HepG2 (cell line): Measurements from ENCODE around the gene KLF3. TPM values are rescaled to one million over a fixed set of nuclear protein-coding genes. Genes with fewer than 3 reads are reported as not detected.
A peak's percentile ranks its signal among the peaks of the same experiment; 100 is the strongest.

Experiments
- ADNP ChIP-seq: sonication (generic); formaldehyde crosslinking; IDR thresholded peaks from 2 replicates; pipeline ENCODE4 v1.4.0; 2020; ENCODE audit warnings: missing genetic modification reagents
- BCL6 ChIP-seq: IDR thresholded peaks from 2 replicates; pipeline ENCODE4 v1.6.1; 2016; ENCODE audit warnings: missing genetic modification reagents, missing compliant biosample characterization
- CREM ChIP-seq, 2 experiments: sonication (generic) in 1 of 2; formaldehyde crosslinking in 1 of 2; IDR thresholded peaks; 2 replicates each; pipeline versions ENCODE4 v1.4.0 to v1.6.1; 2016 to 2020; ENCODE audit warnings: antibody characterized with exemption in 1 of 2, mild to moderate bottlenecking in 1 of 2, missing genetic modification reagents in 1 of 2
- GATAD1 ChIP-seq: IDR thresholded peaks from 2 replicates; pipeline ENCODE4 v1.6.1; 2016; ENCODE audit warnings: missing genetic modification reagents, missing compliant biosample characterization
- HNRNPLL ChIP-seq: fragments of 200-400 bp; formaldehyde crosslinking; IDR thresholded peaks from 2 replicates; pipeline ENCODE4 v1.6.1; 2017; ENCODE audit warnings: mild to moderate bottlenecking, low read depth, low read length; ENCODE audit not compliant: poor library complexity, severe bottlenecking
- ISL2 ChIP-seq: sonication (generic); formaldehyde crosslinking; IDR thresholded peaks from 2 replicates; pipeline ENCODE4 v1.5.0; 2020; ENCODE audit warnings: missing genetic modification reagents
- NFE2 ChIP-seq: sonication (generic); formaldehyde crosslinking; IDR thresholded peaks from 2 replicates; pipeline ENCODE4 v1.4.0; 2020; ENCODE audit warnings: missing genetic modification reagents
- PAF1 ChIP-seq: IDR thresholded peaks from 2 replicates; pipeline ENCODE4 v1.6.1; 2016; ENCODE audit warnings: missing genetic modification reagents, missing compliant biosample characterization
- PCBP1 ChIP-seq: fragments of 200-400 bp; formaldehyde crosslinking; IDR thresholded peaks from 2 replicates; pipeline ENCODE4 v1.6.1; 2017; ENCODE audit warnings: mild to moderate bottlenecking, low read depth, low read length, borderline replicate concordance
- POLR2A ChIP-seq, 2 experiments: IDR thresholded peaks; 2 replicates each; pipeline ENCODE4 v1.6.1; 2011; ENCODE audit warnings: low read depth in 2 of 2, low read length in 2 of 2, mild to moderate bottlenecking in 1 of 2, moderate library complexity in 1 of 2; ENCODE audit not compliant: insufficient read depth in 1 of 2
- PRPF4 ChIP-seq: fragments of 200-400 bp; formaldehyde crosslinking; IDR thresholded peaks from 2 replicates; pipeline ENCODE4 v1.6.1; 2016; ENCODE audit warnings: low read length, low read depth; ENCODE audit not compliant: poor library complexity, severe bottlenecking
- RFX3 ChIP-seq: IDR thresholded peaks from 2 replicates; pipeline ENCODE4 v1.6.1; 2016; ENCODE audit warnings: missing biosample characterization, missing genetic modification reagents
- SIN3B ChIP-seq: fragments of 150-350 bp; IDR thresholded peaks from 2 replicates; pipeline ENCODE4 v1.6.1; 2014; ENCODE audit warnings: low read length
- SMC3 ChIP-seq: IDR thresholded peaks from 2 replicates; pipeline ENCODE4 v1.6.1; 2011; ENCODE audit warnings: low read length, improper control_type of control experiment
- SP1 ChIP-seq, 2 experiments: fragments of 450-650 bp in 1 of 2; sonication (generic) in 1 of 2; formaldehyde crosslinking in 1 of 2; IDR thresholded peaks; 2 replicates each; pipeline versions ENCODE4 v1.4.0 to v1.6.1; 2016 to 2020; ENCODE audit warnings: missing genetic modification reagents in 1 of 2
- SRSF4 ChIP-seq: fragments of 200-400 bp; formaldehyde crosslinking; IDR thresholded peaks from one replicate; pipeline ENCODE4 v1.6.1; 2018; ENCODE audit warnings: mild to moderate bottlenecking, low read depth, low read length, moderate library complexity; ENCODE audit not compliant: poor library complexity, severe bottlenecking
- ZNF317 ChIP-seq: sonication (generic); formaldehyde crosslinking; IDR thresholded peaks from 2 replicates; pipeline ENCODE4 v1.5.0; 2020; ENCODE audit warnings: mild to moderate bottlenecking, missing genetic modification reagents
- ZNF557 ChIP-seq: sonication (generic); formaldehyde crosslinking; IDR thresholded peaks from 2 replicates; pipeline ENCODE4 v1.4.0; 2020; ENCODE audit warnings: missing genetic modification reagents
- ZNF740 ChIP-seq: sonication (generic); formaldehyde crosslinking; IDR thresholded peaks from 2 replicates; pipeline ENCODE4 v1.4.0; 2020; ENCODE audit warnings: missing genetic modification reagents
- ZNF768 ChIP-seq: sonication (generic); formaldehyde crosslinking; IDR thresholded peaks from 2 replicates; pipeline ENCODE4 v1.4.0; 2020; ENCODE audit warnings: missing genetic modification reagents
- ZNF773 ChIP-seq: sonication (generic); formaldehyde crosslinking; IDR thresholded peaks from 2 replicates; pipeline ENCODE4 v1.4.0; 2020; ENCODE audit warnings: missing genetic modification reagents, borderline replicate concordance
- ZSCAN5A ChIP-seq: sonication (generic); formaldehyde crosslinking; IDR thresholded peaks from 2 replicates; pipeline ENCODE4 v1.8.0; 2022; ENCODE audit warnings: mild to moderate bottlenecking, missing genetic modification reagents, borderline replicate concordance
- polyA plus RNA-seq, 8 experiments: library from polyadenylated mRNA; depleted of rRNA in 3 of 8; stranded (reverse) in 7 of 8; unstranded in 1 of 8; fragments of >200 nt; fragmentation: Illumina TruSeq in 4 of 8; extraction: Trizol in 4 of 8; gene quantifications; 2 replicates each; pipeline versions ENCODE4 v1.2.1 to v1.2.3, GENCODE V29; 2011 to 2016; ENCODE audit warnings: low read depth in 4 of 8, missing spikeins in 1 of 8, mixed read lengths in 1 of 8; ENCODE audit not compliant: insufficient read depth in 1 of 8
- total RNA-seq, 5 experiments: library from RNA; depleted of rRNA; stranded (reverse); fragments of >200 nt; fragmentation: Illumina TruSeq; extraction: Trizol; gene quantifications; 2 replicates each; pipeline ENCODE4 v1.2.3, GENCODE V29; 2016; ENCODE audit warnings: low read depth in 1 of 5
- TF ChIP-seq, protein P1 (sequence below), 2 experiments: sonication (generic) in 1 of 2; formaldehyde crosslinking in 1 of 2; IDR thresholded peaks; 2 replicates each; pipeline versions ENCODE4 v1.4.0 to v1.6.1; 2018 to 2020; ENCODE audit warnings: missing genetic modification reagents in 2 of 2, borderline replicate concordance in 1 of 2, low read depth in 1 of 2, mild to moderate bottlenecking in 1 of 2, missing biosample characterization in 1 of 2
- TF ChIP-seq, protein P2 (sequence below): sonication (generic); formaldehyde crosslinking; IDR thresholded peaks from 2 replicates; pipeline ENCODE4 v1.8.0; 2022; ENCODE audit warnings: missing genetic modification reagents, mild to moderate bottlenecking, inconsistent platforms, borderline replicate concordance

KLF3 gene
- total and polyA plus RNA-seq, 2 of the 13 experiments (the other 11 are each of a cell fraction or from before 2014, with no cell fraction given), result 29.1 to 37.8 TPM

GRCh38 chr4:38663801-38664705, at the start of gene KLF3 (continued):
- TF ChIP-seq SRSF4 (no peak), ZNF773 (CRISPR knock-in tag) (no peak), ZNF317 (CRISPR knock-in tag) (no peak), ISL2 (0 out of 2 replicates have a peak, but pooled peaks have one; percentile 11), PAF1 (CRISPR knock-in tag) (no peak), ZSCAN5A (CRISPR knock-in tag) (no peak), SMC3 (no peak), CREM (IDR thresholded peaks at IDR 0.05) (no peak), CREM (CRISPR knock-in tag; IDR thresholded peaks at IDR 0.05) (no peak), SP1 (IDR thresholded peaks at IDR 0.05) (no peak), SP1 (CRISPR knock-in tag; IDR thresholded peaks at IDR 0.05) (0 out of 2 replicates have a peak, but pooled peaks have one; percentile 17), ADNP (CRISPR knock-in tag) (no peak), POLR2A (IDR thresholded peaks at IDR 0.05; ENCODE audit: insufficient read depth in 1 of 2, low read depth in 2 of 2, low read length in 2 of 2) (peak; percentile 44 to 71; a peak in 3 of 4 replicates), RFX3 (no peak), HNRNPLL (peak; percentile 61), ZNF768 (CRISPR knock-in tag) (0 out of 2 replicates have a peak, but pooled peaks have one; percentile 6), GATAD1 (CRISPR knock-in tag) (no peak), BCL6 (CRISPR knock-in tag) (peak; percentile 12; the same call in 1 of the 2 replicates), ZNF740 (CRISPR knock-in tag) (no peak), NFE2 (CRISPR knock-in tag) (no peak), PCBP1 (0 out of 2 replicates have a peak, but pooled peaks have one; percentile 11), PRPF4 (no peak), ZNF557 (no peak), SIN3B (no peak)
- TF ChIP-seq, protein P1, sequence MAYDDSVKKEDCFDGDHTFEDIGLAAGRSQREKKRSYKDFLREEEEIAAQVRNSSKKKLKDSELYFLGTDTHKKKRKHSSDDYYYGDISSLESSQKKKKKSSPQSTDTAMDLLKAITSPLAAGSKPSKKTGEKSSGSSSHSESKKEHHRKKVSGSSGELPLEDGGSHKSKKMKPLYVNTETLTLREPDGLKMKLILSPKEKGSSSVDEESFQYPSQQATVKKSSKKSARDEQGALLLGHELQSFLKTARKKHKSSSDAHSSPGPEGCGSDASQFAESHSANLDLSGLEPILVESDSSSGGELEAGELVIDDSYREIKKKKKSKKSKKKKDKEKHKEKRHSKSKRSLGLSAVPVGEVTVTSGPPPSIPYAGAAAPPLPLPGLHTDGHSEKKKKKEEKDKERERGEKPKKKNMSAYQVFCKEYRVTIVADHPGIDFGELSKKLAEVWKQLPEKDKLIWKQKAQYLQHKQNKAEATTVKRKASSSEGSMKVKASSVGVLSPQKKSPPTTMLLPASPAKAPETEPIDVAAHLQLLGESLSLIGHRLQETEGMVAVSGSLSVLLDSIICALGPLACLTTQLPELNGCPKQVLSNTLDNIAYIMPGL (CRISPR knock-in tag; IDR thresholded peaks at IDR 0.05; ENCODE audit: borderline replicate concordance in 1 of 2, low read depth in 1 of 2), result 0 out of 4 replicates have a peak, but pooled peaks of 1 of the 2 experiments have one; percentile 7
- TF ChIP-seq, protein P2, sequence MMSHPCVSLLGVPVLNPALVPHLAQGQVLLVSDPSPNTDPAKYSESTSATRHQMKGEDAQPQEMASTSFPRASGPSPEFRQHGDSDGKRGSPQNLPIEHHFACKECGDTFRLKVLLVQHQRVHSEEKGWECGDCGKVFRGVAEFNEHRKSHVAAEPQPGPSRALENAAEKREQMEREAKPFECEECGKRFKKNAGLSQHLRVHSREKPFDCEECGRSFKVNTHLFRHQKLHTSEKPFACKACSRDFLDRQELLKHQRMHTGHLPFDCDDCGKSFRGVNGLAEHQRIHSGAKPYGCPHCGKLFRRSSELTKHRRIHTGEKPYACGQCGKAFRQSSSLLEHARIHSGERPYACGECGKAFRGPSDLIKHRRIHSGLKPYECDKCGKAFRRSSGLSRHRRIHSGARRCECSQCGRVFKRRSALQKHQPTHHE (CRISPR knock-in tag), result no peak
